NCI-H748 (cell line): ENCODE results near the gene TTLL9.
A peak's percentile ranks its signal among the peaks of the same experiment; 100 is the strongest.

Source experiments
- DNase-seq: peaks from one replicate; lab custom pipeline; 2025; ENCODE audit not compliant: unreplicated experiment; lab: John Stamatoyannopoulos, UW

The TTLL9 gene

DNA sequence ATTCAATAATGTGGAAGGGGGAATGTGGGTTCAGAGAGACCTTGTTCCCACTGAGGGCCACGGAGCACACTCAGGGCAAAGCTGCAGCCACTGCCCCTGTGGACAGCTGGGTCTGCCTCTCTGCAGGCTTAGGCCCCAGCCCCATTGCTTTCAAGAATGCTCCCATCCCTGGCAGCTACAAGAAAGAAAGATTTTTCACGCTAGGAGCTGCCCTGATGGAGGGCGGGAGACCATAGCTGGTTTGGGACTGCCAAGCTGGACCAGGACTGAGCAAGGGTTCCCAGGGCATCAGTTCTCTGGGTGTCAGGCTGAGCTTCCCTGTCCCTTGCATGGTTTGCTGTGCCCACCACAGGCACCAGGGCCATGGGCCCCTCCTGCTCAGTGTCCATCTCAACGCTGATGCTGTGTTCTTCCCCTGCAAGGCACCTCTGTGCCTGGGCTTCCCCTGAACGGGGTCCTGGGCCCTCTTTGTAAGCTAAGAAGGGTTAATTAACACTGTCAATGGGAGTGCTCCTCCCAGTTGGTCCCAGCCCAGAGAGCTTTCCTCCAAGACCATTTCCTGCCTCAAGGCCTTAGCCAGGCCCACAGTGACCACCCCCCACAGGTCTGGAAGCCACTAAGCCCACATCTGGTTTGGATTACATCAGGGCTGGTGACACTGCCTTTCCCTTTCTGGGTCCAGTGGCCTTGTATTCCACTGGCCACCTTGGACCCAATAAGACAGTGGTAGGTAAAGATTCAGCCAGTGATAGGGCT lies 33.4 kb upstream of the TTLL9 start:
- no peak for DNase-seq

DNA sequence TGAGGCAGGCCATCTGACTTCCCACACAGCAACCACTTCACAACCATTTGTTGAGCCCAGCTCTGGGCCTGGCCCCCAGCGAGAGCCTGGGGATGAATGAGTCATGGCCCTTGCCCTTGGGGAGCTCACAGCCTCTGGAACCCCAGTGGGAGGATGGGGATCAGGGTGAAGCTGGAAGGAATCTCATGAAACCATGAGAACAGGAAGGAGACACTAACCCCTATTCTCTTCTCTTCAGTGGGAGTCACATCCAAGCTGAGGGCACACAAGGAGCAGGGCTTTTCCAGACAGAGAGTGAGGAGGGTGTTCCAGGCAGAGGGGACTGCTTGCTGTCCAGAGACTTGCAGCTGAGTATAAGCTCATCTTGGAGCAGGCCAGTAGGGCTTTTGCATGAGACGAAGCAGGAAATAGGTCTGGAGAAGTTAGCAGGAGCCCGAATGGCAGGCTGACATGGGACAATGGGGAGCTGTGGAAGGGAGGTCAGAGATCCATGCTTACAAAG lies 32.5 kb upstream of the TTLL9 start:
- no peak for DNase-seq

DNA sequence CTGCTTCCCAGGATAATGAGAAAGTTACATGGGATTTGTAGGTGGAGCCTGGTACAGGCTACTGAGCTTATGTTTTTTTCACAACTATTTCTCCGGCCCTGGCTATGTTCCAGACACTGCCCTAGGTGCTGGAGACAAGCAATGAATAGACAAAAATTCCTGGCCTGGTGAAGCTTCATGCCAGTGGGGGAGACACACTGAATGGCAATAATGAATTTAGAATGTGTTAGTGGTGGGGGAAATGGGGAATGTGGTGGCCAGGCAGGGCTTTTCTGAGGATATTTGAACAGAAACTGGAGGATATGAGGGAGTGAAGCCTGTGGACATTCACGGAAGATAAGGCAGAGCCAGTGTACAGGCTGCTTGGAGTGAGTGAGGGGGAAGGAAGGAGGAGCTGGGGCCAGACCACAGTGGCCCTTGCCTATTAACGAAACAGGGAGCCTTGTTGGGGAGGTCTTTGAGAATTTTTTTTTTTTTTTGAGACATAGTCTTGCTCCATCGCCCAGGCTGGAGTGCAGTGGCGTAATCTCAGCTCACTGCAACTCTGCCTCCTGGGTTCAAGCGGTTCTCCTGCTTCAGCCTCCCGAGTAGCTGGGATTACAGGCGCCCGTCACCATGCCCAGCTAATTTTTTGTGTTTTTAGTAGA lies 31.7 kb upstream of the TTLL9 start:
- no peak for DNase-seq

DNA sequence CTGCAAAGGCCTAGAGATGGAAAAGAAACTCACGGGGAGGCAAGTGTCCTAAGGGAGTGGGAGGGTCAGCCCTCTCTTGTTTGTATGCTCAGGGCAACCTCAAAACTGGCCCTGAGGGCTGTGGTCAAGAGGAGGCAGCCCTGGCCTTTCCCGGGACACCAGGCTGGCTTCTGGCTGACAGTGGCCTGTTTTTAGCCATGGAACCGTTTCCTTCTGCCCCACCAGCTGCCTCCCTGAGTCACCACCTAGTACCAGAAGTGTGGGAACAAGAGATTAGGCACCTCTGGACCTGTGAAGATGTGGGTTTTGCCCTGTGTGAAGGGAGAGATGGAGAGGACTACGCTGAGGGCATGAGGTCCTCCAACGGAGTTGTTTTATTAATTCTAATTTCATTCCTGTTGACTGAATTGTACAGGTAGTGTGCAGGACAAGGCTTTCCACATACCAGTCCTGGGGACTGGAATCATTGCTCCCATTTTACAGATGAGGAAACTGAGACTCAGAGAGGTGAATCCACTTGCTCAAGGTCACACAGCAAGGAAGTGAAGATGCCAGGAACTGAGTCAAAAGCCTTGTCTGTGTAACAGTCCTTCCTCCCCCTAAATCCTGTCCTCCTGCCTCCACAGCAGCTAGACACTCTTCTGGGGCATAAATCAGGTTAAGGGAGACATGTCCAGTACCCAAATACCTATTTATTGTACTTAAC lies 30.5 kb upstream of the TTLL9 start:
- no peak for DNase-seq

DNA sequence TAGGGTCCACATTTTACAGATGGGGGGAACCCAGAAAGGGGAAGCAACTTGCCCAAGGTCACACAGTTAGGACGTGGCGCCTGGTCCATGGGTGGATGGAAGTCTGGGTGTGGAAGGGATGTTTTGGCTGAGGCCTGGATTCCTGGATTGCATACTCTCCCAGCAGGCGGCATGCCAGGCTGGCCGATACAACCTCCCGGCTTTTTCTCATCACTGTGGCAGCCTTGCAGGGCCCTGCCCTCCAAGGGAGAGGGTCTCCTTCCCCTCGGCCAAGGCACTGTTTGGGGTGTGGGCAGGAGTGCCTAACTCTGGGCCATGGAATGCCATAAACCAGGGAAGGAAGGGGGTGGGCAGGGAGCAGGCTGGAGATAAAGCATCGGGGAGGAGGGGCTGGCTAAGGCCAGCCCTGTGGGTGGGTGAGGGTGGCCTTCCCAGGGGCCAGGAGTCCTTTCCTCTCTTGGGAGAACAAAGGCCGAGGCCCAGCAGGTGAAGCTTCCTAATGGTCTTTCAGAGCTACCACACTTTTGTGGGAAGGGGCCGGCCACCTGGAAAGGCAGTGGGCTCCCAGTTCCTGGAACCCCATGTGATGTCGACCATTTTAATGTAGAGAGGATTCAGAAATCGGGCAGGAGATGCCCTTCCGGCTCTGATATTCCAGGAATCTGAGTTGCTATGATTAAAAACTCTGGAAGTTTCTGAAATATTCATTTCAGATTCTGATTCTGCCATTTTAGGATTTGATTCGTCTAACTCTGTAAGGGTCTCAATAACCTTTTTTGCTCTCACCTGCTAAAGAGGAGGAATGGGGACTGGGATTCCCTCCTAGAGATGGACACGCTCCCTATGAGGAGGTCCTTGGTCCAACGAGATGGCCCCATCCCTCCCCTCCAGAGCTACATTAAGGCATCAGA lies 29.3 kb upstream of the TTLL9 start:
- DNase-seq, result no peak

DNA sequence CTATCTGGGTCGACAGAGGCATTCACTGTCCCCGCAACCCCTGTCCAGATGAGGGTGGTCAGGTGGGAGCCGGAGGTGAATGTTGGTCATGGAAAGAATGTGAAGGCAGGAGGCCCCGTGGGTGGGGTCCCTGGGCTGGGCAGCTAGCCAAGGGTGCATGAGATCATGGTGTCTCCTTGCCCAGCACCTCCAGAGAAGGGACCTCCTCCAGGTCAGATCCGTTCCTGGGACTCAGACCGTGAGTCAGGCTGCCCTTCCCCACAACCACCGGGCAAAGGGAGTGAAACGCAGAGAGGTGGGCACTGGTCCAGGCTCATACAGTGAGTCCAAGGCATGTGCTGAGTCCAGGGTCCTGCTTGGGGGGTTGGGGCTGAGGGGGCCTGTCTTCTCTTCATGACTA lies 28.5 kb upstream of the TTLL9 start:
- DNase-seq, result no peak

DNA sequence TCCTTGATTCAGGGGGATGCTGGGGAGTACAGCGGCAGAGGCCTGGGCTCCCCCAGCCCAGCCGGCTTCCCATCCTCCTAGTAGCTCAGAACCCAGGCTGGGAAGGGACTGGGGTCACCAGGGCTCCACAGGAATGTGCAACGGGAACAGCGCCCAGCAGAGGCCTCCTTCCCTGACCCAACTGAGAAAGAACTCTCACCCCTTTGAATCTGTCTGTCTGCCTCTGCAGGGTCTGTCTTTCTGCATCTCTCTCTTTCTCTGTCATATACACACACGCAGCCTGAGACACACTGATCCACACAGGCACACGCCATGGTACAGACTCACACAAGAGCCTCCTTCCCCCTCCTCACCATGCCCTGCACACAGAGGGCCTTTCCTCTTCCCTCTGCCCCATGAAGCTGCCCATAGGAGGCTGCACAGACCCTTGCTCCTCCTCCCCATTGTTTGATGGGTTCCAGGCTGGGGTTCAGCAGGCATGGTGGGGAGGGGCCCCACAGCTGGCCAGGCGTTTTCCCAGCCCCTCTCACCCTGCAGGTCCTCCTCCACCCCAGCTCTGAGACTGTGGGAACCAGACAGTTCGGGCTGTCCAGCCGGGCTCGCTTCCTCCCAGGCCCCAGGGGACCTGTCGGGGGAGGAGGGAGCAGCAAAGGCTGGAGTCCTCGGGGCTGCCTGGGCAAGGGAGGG lies 27.8 kb upstream of the TTLL9 start:
- no peak for DNase-seq

DNA sequence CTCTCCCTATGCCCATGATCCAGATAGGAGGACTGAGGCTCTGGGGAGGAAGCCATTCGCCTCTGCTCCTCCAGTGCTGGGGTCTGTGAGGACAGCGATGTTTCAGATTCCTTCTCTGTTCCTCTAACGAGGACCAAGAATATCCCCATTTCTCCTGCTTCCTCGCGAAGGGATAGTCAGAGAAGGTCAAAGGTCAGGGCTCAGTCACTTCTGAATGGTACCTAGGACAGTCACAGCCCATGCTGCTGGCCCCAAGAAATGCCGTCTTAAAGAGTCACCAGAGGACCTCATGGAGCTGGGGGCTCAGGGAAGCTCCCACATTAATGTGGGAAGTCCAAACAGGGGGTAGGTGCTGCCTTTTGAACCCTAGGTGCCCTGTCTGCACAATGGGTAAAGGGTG lies 27.1 kb upstream of the TTLL9 start:
- DNase-seq, result no peak

DNA sequence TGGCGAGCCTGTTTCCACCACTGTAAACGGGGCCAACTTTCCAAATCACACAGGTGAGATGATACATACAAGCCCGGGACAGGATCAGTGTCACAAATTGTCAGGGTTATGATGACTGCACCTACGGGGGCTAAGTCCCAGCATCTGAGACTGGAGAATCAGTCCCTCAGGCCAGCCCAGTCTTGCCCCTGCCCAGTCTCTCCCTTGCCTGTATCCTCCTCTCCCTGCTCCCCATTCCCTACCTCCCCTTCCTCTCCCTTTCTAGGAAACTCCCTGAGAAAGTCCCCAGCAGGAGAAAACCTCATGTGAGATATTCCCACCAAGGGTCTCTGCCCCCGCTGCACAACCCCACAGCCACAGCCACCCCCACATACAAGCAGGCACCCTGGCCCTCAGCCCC lies 26.6 kb upstream of the TTLL9 start:
- no peak for DNase-seq

DNA sequence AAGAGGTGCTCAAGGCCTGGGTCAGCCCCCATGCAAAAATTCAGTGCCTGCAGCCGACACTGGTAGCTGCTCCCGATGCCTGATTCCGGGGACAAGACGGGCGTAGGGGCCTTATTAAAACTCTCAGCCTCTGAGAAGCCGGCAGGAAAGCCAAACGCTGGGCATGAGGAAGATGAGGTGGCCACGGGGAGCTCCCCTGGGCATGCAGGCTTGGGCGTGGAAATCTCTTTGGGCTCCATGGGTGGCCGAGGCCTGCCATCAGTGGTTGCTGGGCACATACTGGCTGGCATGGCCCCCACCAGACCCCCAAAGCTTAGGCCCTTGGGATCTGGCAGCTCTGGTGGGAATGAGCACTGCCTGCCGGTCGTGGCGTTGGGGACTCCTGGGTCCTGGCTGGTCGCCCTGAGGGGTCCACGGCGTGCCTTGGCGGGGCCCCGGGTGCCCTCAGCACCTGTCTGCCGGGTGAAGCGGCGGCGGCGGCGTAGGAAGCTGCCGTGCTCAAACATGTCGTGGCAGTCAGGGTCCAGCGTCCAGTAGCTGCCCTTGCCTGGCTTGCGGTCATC lies 25.6 kb upstream of the TTLL9 start:
- no peak for DNase-seq

DNA sequence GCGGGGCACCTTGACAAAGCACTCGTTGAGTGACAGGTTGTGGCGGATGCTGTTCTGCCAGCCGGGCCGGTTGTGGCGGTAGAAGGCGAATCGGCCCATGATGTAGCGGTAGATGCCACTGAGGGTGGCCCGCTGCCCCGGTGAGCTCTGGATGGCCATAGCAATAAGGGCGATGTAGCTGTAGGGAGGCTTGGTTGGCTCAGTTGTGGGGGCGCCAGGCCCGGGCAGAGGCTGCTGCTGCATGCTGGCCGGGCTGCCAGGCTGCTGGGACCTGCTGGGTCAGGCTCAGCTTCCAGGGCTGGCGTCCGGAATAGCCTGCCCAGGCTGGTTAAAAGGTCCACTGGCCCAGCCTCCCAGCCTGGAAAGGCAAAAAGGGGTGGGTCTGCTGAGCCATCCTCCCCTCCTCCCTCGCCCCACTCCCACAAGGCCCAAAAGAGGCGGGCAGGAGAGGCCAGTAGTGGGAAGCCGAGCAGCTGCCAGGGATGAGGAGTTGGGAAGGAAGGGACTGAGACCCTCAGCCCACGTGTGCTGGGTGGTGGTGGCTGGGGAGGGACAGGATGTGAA lies 25.1 kb upstream of the TTLL9 start, which contains the start of gene FOXS1:
FOXS1 (minus strand) TSS at position 305 of the 564 bp plus-strand sequence; CDS start at position 243, 62 bp downstream.
- no peak for DNase-seq

DNA sequence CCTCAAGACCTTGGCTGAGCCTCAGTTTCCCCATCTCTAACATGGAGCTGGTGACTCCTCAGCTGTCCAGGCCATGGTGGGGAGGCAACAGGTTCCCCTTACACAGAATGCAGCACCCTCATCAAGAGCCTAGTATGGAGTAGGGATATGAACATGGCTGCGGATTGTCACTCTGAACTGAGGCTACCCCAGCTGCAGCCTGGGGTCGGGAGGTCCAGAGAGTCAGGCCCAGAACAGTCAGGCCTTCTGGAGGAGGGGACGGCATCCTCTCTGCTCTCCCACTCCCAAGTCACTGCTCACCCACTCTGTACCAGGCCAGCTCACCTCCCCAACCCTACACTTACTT lies 23.7 kb upstream of the TTLL9 start:
- DNase-seq, result no peak

DNA sequence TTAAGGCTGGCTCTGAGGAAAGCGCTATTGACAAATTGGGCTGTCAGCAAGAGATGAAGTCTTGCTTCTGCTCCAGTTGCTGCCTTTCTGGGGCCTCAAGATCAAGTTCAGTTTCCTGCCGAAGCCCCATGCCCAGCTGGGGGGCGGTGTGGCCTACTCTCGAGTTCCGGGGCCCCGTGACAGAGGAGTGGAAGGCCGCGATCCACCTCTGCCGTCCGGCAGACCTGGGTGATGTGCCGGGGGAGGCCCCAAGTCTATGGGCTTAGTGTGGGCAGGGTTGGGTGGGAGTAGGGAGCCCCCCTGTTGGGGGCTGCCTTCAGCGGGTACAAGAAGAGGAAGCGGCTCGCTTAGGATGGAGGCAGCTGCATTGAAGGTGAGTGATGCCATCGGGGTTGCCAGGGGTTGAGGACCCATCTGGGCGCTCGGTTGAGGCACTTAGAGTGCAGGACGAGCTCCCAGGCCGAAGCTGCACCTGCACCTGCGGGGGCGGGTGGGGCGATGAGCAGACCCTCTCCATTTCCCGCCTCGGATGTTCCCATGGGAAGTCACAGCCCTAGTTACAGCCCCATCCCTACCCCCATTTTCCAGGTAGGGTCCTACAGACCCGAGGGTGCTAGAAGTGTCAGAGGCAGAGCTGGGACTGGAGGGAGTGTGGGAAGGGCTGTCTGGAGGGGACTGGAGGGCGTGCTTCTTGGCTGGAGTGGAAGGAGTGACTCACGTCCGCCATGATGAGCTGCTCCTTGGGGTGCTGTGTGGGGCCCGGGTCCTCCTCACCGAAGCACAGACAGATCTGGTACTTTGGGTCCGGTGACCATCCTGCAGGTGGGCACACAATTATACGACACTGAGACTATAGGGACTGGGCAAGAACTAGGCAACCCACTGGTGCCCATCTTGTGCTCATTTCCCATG lies 22.1 kb upstream of the TTLL9 start:
- no peak for DNase-seq

DNA sequence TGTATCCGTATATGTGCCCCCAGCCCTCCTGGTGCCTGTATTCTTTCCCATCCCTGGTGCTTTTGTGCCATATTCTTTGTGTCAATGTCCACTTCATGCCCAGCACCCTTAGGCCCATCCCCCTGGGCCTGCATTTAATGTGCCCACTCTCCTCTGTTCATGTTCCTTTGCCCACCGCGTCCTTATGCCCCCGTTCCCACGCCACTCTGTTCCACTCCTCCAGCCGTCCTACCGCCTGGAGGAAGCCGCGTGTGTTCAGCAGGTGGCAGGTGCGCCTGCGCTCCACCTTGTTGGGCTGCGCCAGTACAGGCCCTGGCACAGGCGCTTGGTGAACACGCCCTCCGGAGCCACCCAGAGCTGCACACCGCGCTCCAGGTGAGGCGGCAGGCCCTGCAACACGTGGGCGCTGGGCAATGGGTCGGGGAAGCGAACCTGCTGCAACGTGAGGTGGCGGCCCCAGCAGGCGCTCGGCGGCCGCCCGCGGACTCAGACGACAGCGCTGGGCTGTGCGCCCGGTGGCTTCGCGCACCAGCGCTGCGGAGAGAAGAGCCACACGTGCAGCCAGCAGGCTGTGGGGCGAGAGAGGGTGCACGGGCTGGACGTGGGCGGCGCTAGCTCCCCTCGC lies 21.0 kb upstream of the TTLL9 start:
- DNase-seq, result peak; percentile 68

DNA sequence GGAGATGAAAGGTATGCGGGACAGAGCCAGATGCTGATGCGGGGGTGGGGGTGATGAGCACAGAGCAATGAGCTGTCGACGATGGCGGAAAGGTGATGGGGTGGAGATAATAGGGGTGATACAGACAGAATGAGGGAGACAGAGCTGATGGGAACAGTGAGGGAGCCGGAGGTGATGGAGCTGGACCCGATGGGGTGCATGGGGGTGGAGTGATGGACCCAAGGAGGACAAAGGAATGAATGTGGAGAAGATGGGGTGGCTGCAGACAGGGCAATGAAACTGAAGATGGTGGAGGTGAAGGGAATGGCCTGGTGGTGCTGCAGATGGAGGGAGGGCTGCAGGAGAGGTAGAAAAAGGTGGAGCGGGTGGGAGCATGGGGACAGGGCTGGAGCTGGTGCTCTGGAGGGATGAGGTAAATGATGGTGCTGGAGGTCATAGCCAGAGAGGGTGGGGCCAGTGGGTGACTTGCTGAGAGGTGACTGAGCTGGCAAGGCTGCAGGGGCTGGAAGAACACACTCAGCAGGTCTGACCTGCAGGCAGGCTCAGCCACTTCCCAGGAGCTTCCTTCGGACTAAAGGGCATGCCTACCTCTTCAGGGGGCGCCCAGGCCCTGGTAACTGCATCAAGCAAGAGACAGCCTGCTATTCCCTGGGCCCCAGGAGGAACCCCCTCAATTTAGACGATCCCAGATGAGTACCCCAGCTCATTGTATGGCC lies 19.0 kb upstream of the TTLL9 start:
- no peak for DNase-seq

DNA sequence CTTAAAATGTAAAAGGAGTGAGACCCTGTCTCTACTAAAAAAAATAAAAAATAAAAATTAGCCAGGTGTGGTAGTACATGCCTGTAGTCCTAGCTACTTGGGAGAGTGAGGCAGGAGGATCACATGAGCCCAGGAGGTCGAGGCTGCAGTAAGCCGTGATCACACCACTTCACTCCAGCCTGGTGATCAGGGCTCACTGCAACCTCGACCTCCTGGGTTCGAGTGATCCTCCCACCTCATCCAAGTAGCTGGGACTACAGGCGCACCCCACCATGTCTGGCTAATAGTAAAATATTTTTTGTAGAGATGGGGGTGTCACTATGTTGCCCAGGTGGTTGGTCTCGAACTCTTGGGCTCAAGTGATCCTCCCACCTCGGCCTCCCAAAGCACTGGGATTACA lies 17.0 kb upstream of the TTLL9 start:
- no peak for DNase-seq

DNA sequence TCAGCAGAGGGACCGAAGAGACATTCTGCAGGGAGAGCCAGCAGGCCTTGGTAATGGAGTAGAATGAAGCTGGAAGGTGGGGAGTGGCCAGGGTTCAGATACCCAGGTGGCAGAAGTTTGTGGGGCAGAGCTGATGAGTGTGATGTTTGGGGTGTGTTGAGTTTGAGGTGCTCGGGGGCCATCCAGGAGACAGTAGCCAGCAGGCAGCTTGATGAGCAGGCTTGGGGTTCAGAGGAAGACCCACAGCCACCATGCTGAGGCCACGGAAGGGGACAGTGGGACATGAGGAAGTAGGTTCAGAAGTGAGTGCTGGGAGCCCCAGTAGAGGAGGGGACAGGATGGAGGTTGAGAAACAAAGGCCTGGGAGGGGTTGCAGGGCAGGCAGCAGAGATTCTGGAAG lies 13.9 kb upstream of the TTLL9 start:
- DNase-seq, result no peak
